Adrenal gland (tissue), 12 donors: Measurements from ENCODE around the gene HIVEP3. TPM values are rescaled to one million over a fixed set of nuclear protein-coding genes. Genes with fewer than 3 reads are reported as not detected.

Experiments
- DNase-seq, 7 donors: peaks; one replicate each; pipeline ENCODE4 v3.0.0-alpha.2; 2019 to 2020
- H3K27ac ChIP-seq, 5 donors: fragments of 200-600 bp; sonication (generic) in 4 of 5; 1 replicate in 3 of 5; 2 replicates in 2 of 5; pipeline versions ENCODE4 v1.5.1 to v1.8.0; 2016 to 2020; ENCODE audit warnings: mild to moderate bottlenecking in 1 of 5
- H3K27me3 ChIP-seq: fragments of 200-600 bp; 2 replicates; pipeline ENCODE4 v1.8.0; 2021
- H3K36me3 ChIP-seq, 2 donors: fragments of 200-600 bp; replicated peaks in 1 of 2; 1 replicate in 1 of 2; 2 replicates in 1 of 2; pipeline versions ENCODE4 v1.5.1 to v1.8.0; 2018 to 2022
- H3K4me1 ChIP-seq, 2 donors: fragments of 200-600 bp; replicated peaks in 1 of 2; 1 replicate in 1 of 2; 2 replicates in 1 of 2; pipeline versions ENCODE4 v1.5.1 to v1.8.0; 2018 to 2021
- H3K4me3 ChIP-seq, 4 donors: fragments of 200-600 bp; sonication (generic) in 3 of 4; one replicate each; pipeline ENCODE4 v1.5.1; 2016 to 2018
- H3K9me3 ChIP-seq, 3 donors: fragments of 200-600 bp; sonication (generic) in 1 of 3; replicated peaks in 1 of 3; 1 replicate in 2 of 3; 2 replicates in 1 of 3; pipeline versions ENCODE4 v1.5.1 to v1.8.0; 2016 to 2021
- CTCF ChIP-seq, 6 experiments: fragments of 450-650 bp in 4 of 6; fragments of 200-600 bp in 2 of 6; sonication (generic) in 1 of 6; IDR thresholded peaks; 1 replicate in 5 of 6; 2 replicates in 1 of 6; pipeline versions ENCODE4 v1.5.1 to v1.8.0; 2016 to 2021; ENCODE audit warnings: antibody characterized with exemption in 6 of 6, mild to moderate bottlenecking in 2 of 6, moderate library complexity in 1 of 6
- POLR2A ChIP-seq, 2 donors: fragments of 450-650 bp; IDR thresholded peaks; one replicate each; pipeline ENCODE4 v1.6.1; 2017; ENCODE audit warnings: antibody characterized with exemption in 2 of 2, mild to moderate bottlenecking in 2 of 2, moderate library complexity in 1 of 2
- WGBS, 4 donors: extraction: QIAGEN DNeasy Blood & Tissue Kit in 2 of 4; methylation state at CpG; one replicate each; pipeline versions ENCODE4 v1.1.5 to v1.1.7; 2013 to 2017; 5-methylcytosine and 5-hydroxymethylcytosine counted together
- intact Hi-C, 2 donors: fragments of 100-400 bp; cut with DNase I; formaldehyde crosslinking; loops; one replicate each; pipeline versions ENCODE4 v1.14.1 to v1.15.0; 2022 to 2023
- polyA plus RNA-seq, 3 donors: library from polyadenylated mRNA; stranded (reverse); fragments of 200-250 nt in 2 of 3; fragments of 350-450 nt in 1 of 3; fragmentation: Illumina TruSeq in 1 of 3; extraction: RNeasy Lipid Tissue Mini Kit (QIAGEN cat#74804) in 1 of 3; gene quantifications; one replicate each; pipeline ENCODE4 v1.2.3, GENCODE V29; 2013 to 2014
- total RNA-seq, 9 donors: library from RNA; depleted of rRNA in 4 of 9; stranded (reverse); fragments of >200 nt in 4 of 9; fragments of 120-200 nt in 1 of 9; fragmentation: NEBNext Ultra II Directional in 1 of 9; extraction: Animal tissue kit (Norgen Biotek cat#: 25700) in 1 of 9; gene quantifications; one replicate each; pipeline versions ENCODE4 v1.1.0 to v1.2.4, GENCODE V29; 2013 to 2023
- donor health status: healthy with polysubstance abuse.
- donor health status: Bipolar disorder and iron deficiency.
- donor health status: DM: yes; HTN: yes; CAD: no.
- donor health status: DM: no; HTN: no; CAD: no.
- donor health status: DM: no; HTN: no; CAD: no.
- donor health status: DM: yes; HTN: yes; CAD: no.

The HIVEP3 gene
- total and polyA plus RNA-seq, 12 donors, result 3.2 to 7.7 (median 7.0) TPM

- H3K9me3 ChIP-seq, result no peaks in the 10 kb centered on the region
- H3K27ac ChIP-seq, result no peak overlapping the region
- no peak for DNase-seq
- peaks cover 0 to 7% of the 10 kb centered on the region in 2 donors for H3K4me1 ChIP-seq
- no peaks in the 10 kb centered on the region for H3K27me3 ChIP-seq
- TF ChIP-seq POLR2A (IDR thresholded peaks at IDR 0.05) (no peak), CTCF (IDR thresholded peaks at IDR 0.05) (no peak)
- intact Hi-C loops, result no loop called here
- 49 to 55% (median 53%) methylated on average over 2 of the region's 2 CpGs for WGBS, 4 donors
- H3K36me3 ChIP-seq, result no peaks in the 10 kb centered on the region
- no peak overlapping the region for H3K4me3 ChIP-seq
Measured at GRCh38 chr1:41656068-41656467, 262.7 kb downstream of the HIVEP3 start.

GRCh38 chr1:41655632-41656031, 263.1 kb downstream of the HIVEP3 start:
- WGBS, 4 donors, result 77 to 92% (median 86%) methylated on average over 3 of the region's 3 CpGs
- DNase-seq, result no peak
- TF ChIP-seq POLR2A (IDR thresholded peaks at IDR 0.05), result no peak
- no peak for TF ChIP-seq CTCF (IDR thresholded peaks at IDR 0.05)
- Histone ChIP-seq H3K36me3 (no peaks in the 10 kb centered on the region), H3K4me3 (no peak overlapping the region), H3K4me1 (peaks cover 0 to 5% of the 10 kb centered on the region in 2 donors), H3K27ac (no peak overlapping the region), H3K9me3 (no peaks in the 10 kb centered on the region), H3K27me3 (no peaks in the 10 kb centered on the region)
- intact Hi-C loops, result no loop called here

DNA sequence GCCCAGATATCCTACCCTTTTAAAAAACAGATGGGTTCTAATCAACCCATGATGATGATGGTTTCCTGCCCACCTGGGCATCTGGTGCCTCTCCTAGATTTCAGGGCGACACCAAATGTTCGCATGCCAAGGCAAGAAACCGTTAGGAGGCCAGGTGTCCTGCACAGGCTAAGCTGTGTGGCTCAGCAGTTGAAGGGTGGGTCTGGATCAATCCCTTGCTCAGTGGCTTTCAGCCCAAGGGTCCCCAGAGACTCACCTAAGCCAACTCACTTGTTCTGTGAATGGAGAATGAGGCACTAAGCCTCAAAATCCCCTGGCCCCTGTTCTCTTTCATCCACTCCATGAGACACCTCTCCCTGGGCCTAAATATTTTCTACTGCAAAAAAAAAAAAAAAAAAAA, 265.1 kb downstream of the HIVEP3 start:
- no peak overlapping the region for H3K27ac ChIP-seq
- no peak overlapping the region for H3K4me3 ChIP-seq
- H3K36me3 ChIP-seq, result no peaks in the 10 kb centered on the region
- H3K27me3 ChIP-seq, result no peaks in the 10 kb centered on the region
- intact Hi-C loops, result no loop called here
- no peak for DNase-seq
- 94 to 96% (median 94%) methylated on average over 3 of the region's 3 CpGs for WGBS, 4 donors
- peaks cover 0 to 13% of the 10 kb centered on the region in 2 donors for H3K4me1 ChIP-seq
- no peaks in the 10 kb centered on the region for H3K9me3 ChIP-seq
- TF ChIP-seq POLR2A (IDR thresholded peaks at IDR 0.05), result no peak
- no peak for TF ChIP-seq CTCF (IDR thresholded peaks at IDR 0.05)

DNA sequence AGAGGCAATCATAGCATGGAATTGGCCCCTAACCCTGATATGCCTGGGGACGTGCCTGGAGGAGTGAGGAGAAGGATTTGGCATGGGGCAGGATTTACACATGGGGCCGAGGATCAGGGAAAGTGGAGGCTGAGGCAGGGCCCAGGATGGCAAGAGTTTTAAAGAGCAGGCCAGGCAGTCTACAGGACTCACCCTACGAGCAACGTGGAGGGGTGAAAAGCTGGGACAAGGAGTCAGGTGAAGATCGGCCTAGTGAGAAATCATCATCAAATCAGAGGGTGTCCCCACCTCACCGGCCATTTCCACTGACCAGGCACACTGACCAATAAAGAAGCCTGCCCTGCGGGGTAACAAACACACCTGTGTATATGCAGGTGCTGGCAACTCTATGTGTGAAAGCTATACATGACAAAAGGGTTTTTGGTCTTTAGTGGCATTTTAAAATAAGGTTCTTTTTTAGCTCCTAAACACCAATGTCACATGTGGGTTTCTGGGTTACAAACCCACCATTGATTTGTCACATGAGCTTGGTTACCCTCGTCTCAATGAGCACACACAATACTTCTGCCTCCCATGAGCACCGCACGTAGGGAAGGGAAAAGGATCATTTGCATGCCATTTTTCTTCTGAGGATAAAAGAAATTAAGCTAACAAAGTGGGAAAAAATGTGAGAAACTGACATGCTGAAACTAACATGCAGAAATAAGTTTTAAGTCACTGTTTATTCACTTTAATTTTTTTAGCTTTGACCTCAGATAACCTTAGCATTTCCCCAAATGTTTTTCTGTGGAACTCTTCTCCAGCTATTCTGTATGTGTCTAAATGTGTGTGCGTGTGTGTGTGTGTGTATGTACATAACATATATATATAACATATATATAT, 266.1 kb downstream of the HIVEP3 start:
- Histone ChIP-seq H3K9me3 (no peaks in the 10 kb centered on the region), H3K27ac (no peak overlapping the region), H3K4me1 (peaks cover 0 to 13% of the 10 kb centered on the region in 2 donors), H3K4me3 (no peak overlapping the region), H3K36me3 (no peaks in the 10 kb centered on the region), H3K27me3 (no peaks in the 10 kb centered on the region)
- intact Hi-C loops, result no loop called here
- 92 to 94% (median 92%) methylated on average over 11 of the region's 11 CpGs for WGBS, 4 donors
- no peak for DNase-seq
- no peak for TF ChIP-seq POLR2A (IDR thresholded peaks at IDR 0.05)
- no peak for TF ChIP-seq CTCF (IDR thresholded peaks at IDR 0.05)
